ENCODE results near the gene NEK10.

- TF ChIP-seq KAT2B (IDR thresholded peaks at IDR 0.05; ENCODE audit: borderline replicate concordance, low read depth, low read length) = no peak
- no peak for TF ChIP-seq REXO4 (CRISPR knock-in tag; IDR thresholded peaks at IDR 0.05; ENCODE audit: borderline replicate concordance)
- no peak for TF ChIP-seq ZNF562 (CRISPR knock-in tag; IDR thresholded peaks at IDR 0.05; ENCODE audit: borderline replicate concordance)
- TF ChIP-seq JDP2 (CRISPR knock-in tag; IDR thresholded peaks at IDR 0.05; ENCODE audit: borderline replicate concordance) = no peak
- TF ChIP-seq POLR2A (IDR thresholded peaks at IDR 0.05; ENCODE audit: insufficient read depth in 1 of 2, low read depth in 2 of 2, low read length in 2 of 2) = no peak
- TF ChIP-seq CTCF (CRISPR knock-in tag; IDR thresholded peaks at IDR 0.05) = no peak
- TF ChIP-seq USF2 (IDR thresholded peaks at IDR 0.05; ENCODE audit: low read depth, low read length) = no peak
- no peak for TF ChIP-seq USF2 (CRISPR knock-in tag; IDR thresholded peaks at IDR 0.05; ENCODE audit: borderline replicate concordance)
- no peak for TF ChIP-seq ZNF274 (CRISPR knock-in tag; IDR thresholded peaks at IDR 0.05)
- TF ChIP-seq TBP (CRISPR knock-in tag; IDR thresholded peaks at IDR 0.05) = no peak
- no peak for TF ChIP-seq MYC (CRISPR knock-in tag; IDR thresholded peaks at IDR 0.05; ENCODE audit: borderline replicate concordance)
- TF ChIP-seq ATF2 (CRISPR knock-in tag; IDR thresholded peaks at IDR 0.05) = no peak
- no peak for TF ChIP-seq KAT7 (CRISPR knock-in tag; IDR thresholded peaks at IDR 0.05; ENCODE audit: borderline replicate concordance)
Measured at GRCh38 chr3:27319304-27319703, 49.9 kb downstream of the NEK10 start.

Measured in HepG2 (cell line).